HepG2 (cell line): Measurements from ENCODE around the gene PSMB11. TPM values are rescaled to one million over a fixed set of nuclear protein-coding genes. Genes with fewer than 3 reads are reported as not detected.
A peak's percentile ranks its signal among the peaks of the same experiment; 100 is the strongest.

Experiments
- DZIP1 ChIP-seq: sonication (generic); formaldehyde crosslinking; IDR thresholded peaks from 2 replicates; pipeline ENCODE4 v1.5.0; 2020; ENCODE audit warnings: mild to moderate bottlenecking, missing genetic modification reagents
- ELF1 ChIP-seq: sonication (generic); formaldehyde crosslinking; IDR thresholded peaks from 2 replicates; pipeline ENCODE4 v1.4.0; 2020; ENCODE audit warnings: missing genetic modification reagents
- FOXA1 ChIP-seq, 2 experiments: fragments of 450-650 bp in 1 of 2; sonication (generic) in 1 of 2; formaldehyde crosslinking in 1 of 2; IDR thresholded peaks; 2 replicates each; pipeline versions ENCODE4 v1.4.0 to v1.6.1; 2016 to 2020; ENCODE audit warnings: missing genetic modification reagents in 1 of 2
- KDM5B ChIP-seq: sonication (generic); formaldehyde crosslinking; IDR thresholded peaks from 2 replicates; pipeline ENCODE4 v1.4.0; 2020; ENCODE audit warnings: missing genetic modification reagents, mild to moderate bottlenecking, borderline replicate concordance
- NFE2 ChIP-seq: sonication (generic); formaldehyde crosslinking; IDR thresholded peaks from 2 replicates; pipeline ENCODE4 v1.4.0; 2020; ENCODE audit warnings: missing genetic modification reagents
- NRL ChIP-seq: sonication (generic); formaldehyde crosslinking; IDR thresholded peaks from 2 replicates; pipeline ENCODE4 v1.5.0; 2020; ENCODE audit warnings: missing genetic modification reagents, mild to moderate bottlenecking, moderate library complexity, borderline replicate concordance
- PAF1 ChIP-seq: IDR thresholded peaks from 2 replicates; pipeline ENCODE4 v1.6.1; 2016; ENCODE audit warnings: missing genetic modification reagents, missing compliant biosample characterization
- RAD51 ChIP-seq: fragments of 450-650 bp; IDR thresholded peaks from 2 replicates; pipeline ENCODE4 v1.6.1; 2016; ENCODE audit warnings: borderline replicate concordance
- SMAD9 ChIP-seq: sonication (generic); formaldehyde crosslinking; IDR thresholded peaks from 2 replicates; pipeline ENCODE4 v1.5.1; 2020; ENCODE audit warnings: mild to moderate bottlenecking, missing genetic modification reagents
- TEF ChIP-seq: sonication (generic); formaldehyde crosslinking; IDR thresholded peaks from 2 replicates; pipeline ENCODE4 v1.5.0; 2020; ENCODE audit warnings: missing genetic modification reagents
- TOE1 ChIP-seq: sonication (generic); formaldehyde crosslinking; IDR thresholded peaks from 2 replicates; pipeline ENCODE4 v1.4.0; 2020; ENCODE audit warnings: mild to moderate bottlenecking, missing genetic modification reagents
- ZFP36L2 ChIP-seq: sonication (generic); formaldehyde crosslinking; IDR thresholded peaks from 2 replicates; pipeline ENCODE4 v1.4.0; 2020; ENCODE audit warnings: missing genetic modification reagents
- ZNF251 ChIP-seq: sonication (generic); formaldehyde crosslinking; IDR thresholded peaks from 2 replicates; pipeline ENCODE4 v1.9.0; 2021; ENCODE audit warnings: mild to moderate bottlenecking, missing genetic modification reagents
- ZNF329 ChIP-seq: sonication (generic); formaldehyde crosslinking; IDR thresholded peaks from 2 replicates; pipeline ENCODE4 v1.9.0; 2021; ENCODE audit warnings: low read depth, mild to moderate bottlenecking, missing genetic modification reagents
- ZNF331 ChIP-seq: sonication (generic); formaldehyde crosslinking; IDR thresholded peaks from 2 replicates; pipeline ENCODE4 v1.4.0; 2020; ENCODE audit warnings: missing genetic modification reagents
- ZNF530 ChIP-seq: sonication (generic); formaldehyde crosslinking; IDR thresholded peaks from 2 replicates; pipeline ENCODE4 v1.5.0; 2020; ENCODE audit warnings: low read depth, mild to moderate bottlenecking, missing genetic modification reagents
- polyA plus RNA-seq, 8 experiments: library from polyadenylated mRNA; depleted of rRNA in 3 of 8; stranded (reverse) in 7 of 8; unstranded in 1 of 8; fragments of >200 nt; fragmentation: Illumina TruSeq in 4 of 8; extraction: Trizol in 4 of 8; gene quantifications; 2 replicates each; pipeline versions ENCODE4 v1.2.1 to v1.2.3, GENCODE V29; 2011 to 2016; ENCODE audit warnings: low read depth in 4 of 8, missing spikeins in 1 of 8, mixed read lengths in 1 of 8; ENCODE audit not compliant: insufficient read depth in 1 of 8
- total RNA-seq, 5 experiments: library from RNA; depleted of rRNA; stranded (reverse); fragments of >200 nt; fragmentation: Illumina TruSeq; extraction: Trizol; gene quantifications; 2 replicates each; pipeline ENCODE4 v1.2.3, GENCODE V29; 2016; ENCODE audit warnings: low read depth in 1 of 5
- TF ChIP-seq, protein P1 (sequence below): sonication (generic); formaldehyde crosslinking; IDR thresholded peaks from 2 replicates; pipeline ENCODE4 v1.5.1; 2020; ENCODE audit warnings: missing genetic modification reagents, mild to moderate bottlenecking, borderline replicate concordance
- TF ChIP-seq, protein P2 (sequence below), 2 experiments: sonication (generic) in 1 of 2; formaldehyde crosslinking in 1 of 2; IDR thresholded peaks; 2 replicates each; pipeline versions ENCODE4 v1.5.1 to v1.6.1; 2011 to 2020; ENCODE audit warnings: borderline replicate concordance in 1 of 2, low read depth in 1 of 2, low read length in 1 of 2, mild to moderate bottlenecking in 1 of 2, missing genetic modification reagents in 1 of 2, moderate library complexity in 1 of 2
- TF ChIP-seq, protein P3 (sequence below): sonication (generic); formaldehyde crosslinking; conservative IDR thresholded peaks from 2 replicates; pipeline ENCODE4 v1.4.0; 2020; ENCODE audit warnings: mild to moderate bottlenecking, missing genetic modification reagents, moderate library complexity

Gene PSMB11
- total and polyA plus RNA-seq, 2 of the 13 experiments (the other 11 are each of a cell fraction or from before 2014, with no cell fraction given), result not detected

DNA sequence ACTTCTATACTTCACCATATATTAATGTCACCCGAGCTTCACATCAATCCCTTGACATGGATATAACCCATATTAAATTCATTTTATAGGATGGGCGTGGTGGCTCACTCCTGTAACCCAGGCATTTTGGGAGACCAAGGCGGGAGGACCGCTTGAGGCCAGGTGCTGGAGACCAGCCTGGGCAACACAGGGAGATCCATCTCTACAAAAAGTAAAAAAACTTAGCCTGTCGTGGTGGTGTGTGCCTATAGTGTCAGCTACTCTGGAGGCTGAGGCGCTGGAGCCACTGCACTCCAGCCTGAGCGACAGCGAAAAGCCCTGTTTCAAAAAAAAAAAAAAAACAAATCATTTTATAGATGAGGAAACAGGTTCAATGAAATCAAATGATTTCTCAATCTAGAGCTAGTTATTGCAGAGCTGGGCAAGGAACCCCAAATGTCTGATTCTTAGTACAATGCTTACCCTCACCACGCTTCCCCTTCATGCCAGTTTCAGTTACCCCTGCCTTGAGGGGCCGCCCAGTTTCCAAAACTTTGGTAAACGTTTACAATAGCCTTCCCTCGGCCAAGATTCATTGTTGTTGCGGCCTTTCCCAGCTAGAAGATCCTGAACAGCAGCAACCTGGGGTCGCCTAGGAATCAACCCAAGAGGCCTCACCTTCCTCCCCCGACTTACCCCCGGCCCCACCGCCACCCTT is 8.1 kb upstream of the PSMB11 start (continued):
- TF ChIP-seq ZNF530 (CRISPR knock-in tag) (no peak), DZIP1 (CRISPR knock-in tag) (no peak), ZNF251 (CRISPR knock-in tag) (no peak), ZNF329 (no peak), KDM5B (CRISPR knock-in tag) (no peak), PAF1 (no peak), ZNF331 (no peak), NRL (no peak), TEF (CRISPR knock-in tag) (no peak), FOXA1 (IDR thresholded peaks at IDR 0.05) (no peak), FOXA1 (CRISPR knock-in tag; IDR thresholded peaks at IDR 0.05) (no peak), ELF1 (CRISPR knock-in tag) (no peak), NFE2 (CRISPR knock-in tag) (no peak), SMAD9 (no peak; the same call in 1 of the 2 replicates), TOE1 (CRISPR knock-in tag) (no peak), RAD51 (no peak), ZFP36L2 (CRISPR knock-in tag) (0 out of 2 replicates have a peak, but pooled peaks have one; percentile 3)
- TF ChIP-seq, protein P1, sequence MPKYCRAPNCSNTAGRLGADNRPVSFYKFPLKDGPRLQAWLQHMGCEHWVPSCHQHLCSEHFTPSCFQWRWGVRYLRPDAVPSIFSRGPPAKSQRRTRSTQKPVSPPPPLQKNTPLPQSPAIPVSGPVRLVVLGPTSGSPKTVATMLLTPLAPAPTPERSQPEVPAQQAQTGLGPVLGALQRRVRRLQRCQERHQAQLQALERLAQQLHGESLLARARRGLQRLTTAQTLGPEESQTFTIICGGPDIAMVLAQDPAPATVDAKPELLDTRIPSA (CRISPR knock-in tag), result 0 out of 2 replicates have a peak, but pooled peaks have one; percentile 3
- TF ChIP-seq, protein P2, sequence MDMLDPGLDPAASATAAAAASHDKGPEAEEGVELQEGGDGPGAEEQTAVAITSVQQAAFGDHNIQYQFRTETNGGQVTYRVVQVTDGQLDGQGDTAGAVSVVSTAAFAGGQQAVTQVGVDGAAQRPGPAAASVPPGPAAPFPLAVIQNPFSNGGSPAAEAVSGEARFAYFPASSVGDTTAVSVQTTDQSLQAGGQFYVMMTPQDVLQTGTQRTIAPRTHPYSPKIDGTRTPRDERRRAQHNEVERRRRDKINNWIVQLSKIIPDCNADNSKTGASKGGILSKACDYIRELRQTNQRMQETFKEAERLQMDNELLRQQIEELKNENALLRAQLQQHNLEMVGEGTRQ (IDR thresholded peaks at IDR 0.05; ENCODE audit: low read depth, low read length), result no peak
- TF ChIP-seq, protein P2 (CRISPR knock-in tag; IDR thresholded peaks at IDR 0.05; ENCODE audit: borderline replicate concordance), result no peak
- TF ChIP-seq, protein P3, sequence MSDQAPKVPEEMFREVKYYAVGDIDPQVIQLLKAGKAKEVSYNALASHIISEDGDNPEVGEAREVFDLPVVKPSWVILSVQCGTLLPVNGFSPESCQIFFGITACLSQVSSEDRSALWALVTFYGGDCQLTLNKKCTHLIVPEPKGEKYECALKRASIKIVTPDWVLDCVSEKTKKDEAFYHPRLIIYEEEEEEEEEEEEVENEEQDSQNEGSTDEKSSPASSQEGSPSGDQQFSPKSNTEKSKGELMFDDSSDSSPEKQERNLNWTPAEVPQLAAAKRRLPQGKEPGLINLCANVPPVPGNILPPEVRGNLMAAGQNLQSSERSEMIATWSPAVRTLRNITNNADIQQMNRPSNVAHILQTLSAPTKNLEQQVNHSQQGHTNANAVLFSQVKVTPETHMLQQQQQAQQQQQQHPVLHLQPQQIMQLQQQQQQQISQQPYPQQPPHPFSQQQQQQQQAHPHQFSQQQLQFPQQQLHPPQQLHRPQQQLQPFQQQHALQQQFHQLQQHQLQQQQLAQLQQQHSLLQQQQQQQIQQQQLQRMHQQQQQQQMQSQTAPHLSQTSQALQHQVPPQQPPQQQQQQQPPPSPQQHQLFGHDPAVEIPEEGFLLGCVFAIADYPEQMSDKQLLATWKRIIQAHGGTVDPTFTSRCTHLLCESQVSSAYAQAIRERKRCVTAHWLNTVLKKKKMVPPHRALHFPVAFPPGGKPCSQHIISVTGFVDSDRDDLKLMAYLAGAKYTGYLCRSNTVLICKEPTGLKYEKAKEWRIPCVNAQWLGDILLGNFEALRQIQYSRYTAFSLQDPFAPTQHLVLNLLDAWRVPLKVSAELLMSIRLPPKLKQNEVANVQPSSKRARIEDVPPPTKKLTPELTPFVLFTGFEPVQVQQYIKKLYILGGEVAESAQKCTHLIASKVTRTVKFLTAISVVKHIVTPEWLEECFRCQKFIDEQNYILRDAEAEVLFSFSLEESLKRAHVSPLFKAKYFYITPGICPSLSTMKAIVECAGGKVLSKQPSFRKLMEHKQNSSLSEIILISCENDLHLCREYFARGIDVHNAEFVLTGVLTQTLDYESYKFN (CRISPR knock-in tag), result no peak
